GM12875 (cell line): ENCODE results near the gene MAPK8.
"Not testable (repeated sequence)": the region's sequence is repeated elsewhere in the genome, so short reads cannot be mapped to it uniquely, and the experiment has no call there.

Experiments
- H3K4me3 ChIP-seq: one replicate; pipeline ENCODE4 v1.5.1; 2011; ENCODE audit warnings: low read depth, low read length, control low read depth
- CTCF ChIP-seq: IDR thresholded peaks from 2 replicates; pipeline ENCODE4 v1.5.1; 2011; ENCODE audit warnings: low read depth, mild to moderate bottlenecking, control low read depth, inconsistent platforms, low read length, moderate library complexity, borderline replicate concordance; ENCODE audit not compliant: insufficient read depth

The MAPK8 gene

GRCh38 chr10:48335788-48336187 is 29.3 kb downstream of the MAPK8 start:
- no peak overlapping the region for H3K4me3 ChIP-seq

GRCh38 chr10:48336978-48337599 is 30.6 kb downstream of the MAPK8 start:
- no peak overlapping the region for H3K4me3 ChIP-seq
- TF ChIP-seq CTCF, result no peak

More at GRCh38 chr10:48335788-48336187, 29.3 kb downstream of the MAPK8 start:
- no peak for TF ChIP-seq CTCF

- no peak overlapping the region for H3K4me3 ChIP-seq
- TF ChIP-seq CTCF, result no peak
These were observed 34.3 kb downstream of the MAPK8 start for GRCh38 chr10:48340734-48341133.

- H3K4me3 ChIP-seq, result no peak overlapping the region
- TF ChIP-seq CTCF, result no peak
These were observed 36.6 kb downstream of the MAPK8 start for GRCh38 chr10:48343106-48343505.

GRCh38 chr10:48343921-48344598 is 37.6 kb downstream of the MAPK8 start:
- no peak overlapping the region for H3K4me3 ChIP-seq
- TF ChIP-seq CTCF, result no peak

GRCh38 chr10:48346248-48346647 is 39.8 kb downstream of the MAPK8 start:
- not testable (repeated sequence) for H3K4me3 ChIP-seq

GRCh38 chr10:48347539-48347938 is 41.1 kb downstream of the MAPK8 start:
- H3K4me3 ChIP-seq, result not testable (repeated sequence)

GRCh38 chr10:48347943-48348342 is 41.5 kb downstream of the MAPK8 start:
- H3K4me3 ChIP-seq, result not testable (repeated sequence)

GRCh38 chr10:48353246-48353645 is 46.8 kb downstream of the MAPK8 start:
- no peak for TF ChIP-seq CTCF
- H3K4me3 ChIP-seq, result no peak overlapping the region
